Astrocyte (in vitro differentiated cells and primary cell): ENCODE measurements around the gene KCNB1. TPM values are rescaled to one million over a fixed set of nuclear protein-coding genes. Genes with fewer than 3 reads are reported as not detected.
A peak's percentile ranks its signal among the peaks of the same experiment; 100 is the strongest.

ENCODE experiments used
- DNase-seq: peaks from one replicate; pipeline ENCODE4 v3.0.0-alpha.2; 2010; ENCODE audit warnings: low read depth
- FAIRE-seq: peaks from 2 replicates; lab custom pipeline; 2011; peaks lifted over from hg19 to GRCh38; lab: Jason Lieb, UNC
- H2AFZ ChIP-seq: 2 replicates; pipeline ENCODE4 v1.6.0; 2012; ENCODE audit warnings: low read depth, low read length, inconsistent platforms
- H3K27ac ChIP-seq: 2 replicates; pipeline ENCODE4 v1.5.1; 2011; ENCODE audit warnings: low read depth, low read length, inconsistent platforms
- H3K27me3 ChIP-seq: 2 replicates; pipeline ENCODE4 v1.6.0; 2011; ENCODE audit warnings: low read length, inconsistent platforms; ENCODE audit not compliant: insufficient read depth
- H3K36me3 ChIP-seq: 2 replicates; pipeline ENCODE4 v1.5.1; 2011; ENCODE audit warnings: low read length, inconsistent platforms; ENCODE audit not compliant: insufficient read depth
- H3K4me1 ChIP-seq: 2 replicates; pipeline ENCODE4 v1.5.1; 2011; ENCODE audit warnings: low read length, inconsistent platforms; ENCODE audit not compliant: insufficient read depth
- H3K4me2 ChIP-seq: 2 replicates; pipeline ENCODE4 v1.6.0; 2012; ENCODE audit warnings: low read length, inconsistent platforms
- H3K4me3 ChIP-seq: 2 replicates; pipeline ENCODE4 v1.5.1; 2011; ENCODE audit warnings: low read depth, mild to moderate bottlenecking, low read length, inconsistent platforms; ENCODE audit not compliant: insufficient read depth
- H3K79me2 ChIP-seq: 2 replicates; pipeline ENCODE4 v1.6.0; 2012; ENCODE audit warnings: mild to moderate bottlenecking, low read length, inconsistent platforms; ENCODE audit not compliant: insufficient read depth
- H3K9ac ChIP-seq: 2 replicates; pipeline ENCODE4 v1.6.0; 2012; ENCODE audit warnings: mild to moderate bottlenecking, low read length, inconsistent platforms
- H3K9me3 ChIP-seq: 2 replicates; pipeline ENCODE4 v1.5.1; 2012; ENCODE audit warnings: low read depth, mild to moderate bottlenecking, low read length, inconsistent platforms; ENCODE audit not compliant: insufficient read depth
- H4K20me1 ChIP-seq: 2 replicates; pipeline ENCODE4 v1.6.0; 2012; ENCODE audit warnings: low read length, inconsistent platforms; ENCODE audit not compliant: insufficient read depth
- H3K27ac Mint-ChIP-seq: one replicate; pipeline ENCODE4 v1.8.0; 2021; ENCODE audit warnings: mild to moderate bottlenecking, mixed read lengths; ENCODE audit not compliant: unreplicated experiment
- H3K27me3 Mint-ChIP-seq: one replicate; pipeline ENCODE4 v1.8.0; 2021; ENCODE audit warnings: low read depth, mixed read lengths; ENCODE audit not compliant: unreplicated experiment
- H3K36me3 Mint-ChIP-seq: one replicate; pipeline ENCODE4 v1.8.0; 2021; ENCODE audit warnings: low read depth, mixed read lengths; ENCODE audit not compliant: unreplicated experiment
- H3K4me1 Mint-ChIP-seq: one replicate; pipeline ENCODE4 v1.8.0; 2021; ENCODE audit warnings: low read depth, mixed read lengths; ENCODE audit not compliant: unreplicated experiment
- H3K4me3 Mint-ChIP-seq: one replicate; pipeline ENCODE4 v1.8.0; 2021; ENCODE audit warnings: mild to moderate bottlenecking, moderate library complexity, mixed read lengths; ENCODE audit not compliant: unreplicated experiment
- H3K9me3 Mint-ChIP-seq: one replicate; pipeline ENCODE4 v1.8.0; 2021; ENCODE audit warnings: mild to moderate bottlenecking, mixed read lengths; ENCODE audit not compliant: unreplicated experiment
- CTCF ChIP-seq: IDR thresholded peaks from 2 replicates; pipeline ENCODE4 v1.5.1; 2011; ENCODE audit warnings: low read depth, mild to moderate bottlenecking, inconsistent platforms, low read length, moderate library complexity; ENCODE audit not compliant: insufficient read depth
- EZH2 ChIP-seq: IDR thresholded peaks from 2 replicates; pipeline ENCODE4 v1.6.1; 2012; ENCODE audit warnings: mild to moderate bottlenecking, low read length, inconsistent platforms; ENCODE audit not compliant: insufficient read depth
- total RNA-seq: library from RNA; stranded (reverse); gene quantifications from 2 replicates; pipeline ENCODE4 v1.2.1, GENCODE V29; 2021

KCNB1 gene
- total RNA-seq, 1 donor from 2014 or later = 0.48 TPM

GRCh38 chr20:49403911-49404310 is 78.6 kb downstream of the KCNB1 start:
- TF ChIP-seq CTCF (no peak), EZH2 (no peak)
- H3K27me3 ChIP-seq = peaks cover 7% of the 10 kb centered on the region
- Mint-ChIP-seq H3K9me3 (peaks cover 8% of the 10 kb centered on the region), H3K27ac (no peak overlapping the region), H3K36me3 (peaks cover 4% of the 10 kb centered on the region), H3K4me3 (no peak overlapping the region), H3K27me3 (peaks cover 41% of the 10 kb centered on the region), H3K4me1 (no peaks in the 10 kb centered on the region)
- no peak overlapping the region for H3K4me3 ChIP-seq
- H4K20me1 ChIP-seq = no peaks in the 10 kb centered on the region
- H3K4me2 ChIP-seq = no peak overlapping the region
- DNase-seq = no peak
- no peak overlapping the region for H3K27ac ChIP-seq
- no peak overlapping the region for H3K9ac ChIP-seq
- peaks cover 3% of the 10 kb centered on the region for H3K9me3 ChIP-seq
- no peak for FAIRE-seq
- no peak overlapping the region for H2AFZ ChIP-seq
- H3K79me2 ChIP-seq = no peaks in the 10 kb centered on the region
- H3K36me3 ChIP-seq = no peaks in the 10 kb centered on the region
- H3K4me1 ChIP-seq = peaks cover 9% of the 10 kb centered on the region

- Mint-ChIP-seq H3K36me3 (peaks cover 2% of the 10 kb centered on the region), H3K27me3 (peaks cover 35% of the 10 kb centered on the region), H3K9me3 (peaks cover 9% of the 10 kb centered on the region), H3K4me3 (no peak overlapping the region), H3K4me1 (no peaks in the 10 kb centered on the region), H3K27ac (no peak overlapping the region)
- Histone ChIP-seq H3K4me3 (no peak overlapping the region), H4K20me1 (no peaks in the 10 kb centered on the region), H3K27ac (no peak overlapping the region), H3K4me2 (no peak overlapping the region), H3K36me3 (no peaks in the 10 kb centered on the region), H3K4me1 (peaks cover 9% of the 10 kb centered on the region), H3K9ac (no peak overlapping the region), H3K79me2 (no peaks in the 10 kb centered on the region), H2AFZ (no peak overlapping the region), H3K27me3 (peaks cover 4% of the 10 kb centered on the region), H3K9me3 (peaks cover 3% of the 10 kb centered on the region)
- no peak for DNase-seq
- no peak for FAIRE-seq
- TF ChIP-seq EZH2 (no peak), CTCF (no peak)
These were observed 79.5 kb downstream of the KCNB1 start for GRCh38 chr20:49403012-49403411.

- peak overlapping the region; percentile 4 for H3K4me2 ChIP-seq
- Mint-ChIP-seq H3K36me3 (peaks cover 2% of the 10 kb centered on the region), H3K27ac (no peak overlapping the region), H3K9me3 (peaks cover 9% of the 10 kb centered on the region), H3K4me1 (peaks cover 5% of the 10 kb centered on the region), H3K27me3 (peaks cover 22% of the 10 kb centered on the region), H3K4me3 (no peak overlapping the region)
- H4K20me1 ChIP-seq = no peaks in the 10 kb centered on the region
- H3K27ac ChIP-seq = no peak overlapping the region
- DNase-seq (no peak), FAIRE-seq (no peak)
- H3K4me1 ChIP-seq = peaks cover 9% of the 10 kb centered on the region
- TF ChIP-seq CTCF (no peak), EZH2 (no peak)
- H3K9me3 ChIP-seq = peaks cover 3% of the 10 kb centered on the region
- peaks cover 2% of the 10 kb centered on the region for H3K27me3 ChIP-seq
- no peaks in the 10 kb centered on the region for H3K36me3 ChIP-seq
- H3K4me3 ChIP-seq = no peak overlapping the region
- H3K79me2 ChIP-seq = no peaks in the 10 kb centered on the region
- no peak overlapping the region for H3K9ac ChIP-seq
- H2AFZ ChIP-seq = no peak overlapping the region
These were observed 81.6 kb downstream of the KCNB1 start for GRCh38 chr20:49400904-49401303.
